Posterior cingulate gyrus (tissue), 11 donors: ENCODE measurements around the gene TRAPPC4.
"Not testable (repeated sequence)": the region's sequence is repeated elsewhere in the genome, so short reads cannot be mapped to it uniquely, and the experiment has no call there.

ENCODE experiments used
- DNase-seq, 10 donors: peaks; one replicate each; pipeline versions ENCODE4 v3.0.0 to v3.0.0-alpha.2; 2020 to 2021; ENCODE audit warnings: mixed read lengths in 3 of 10
- intact Hi-C: fragments of 100-400 bp; cut with DNase I; formaldehyde crosslinking; loops from one replicate; pipeline ENCODE4 v1.15.1; 2023

Gene TRAPPC4

DNA sequence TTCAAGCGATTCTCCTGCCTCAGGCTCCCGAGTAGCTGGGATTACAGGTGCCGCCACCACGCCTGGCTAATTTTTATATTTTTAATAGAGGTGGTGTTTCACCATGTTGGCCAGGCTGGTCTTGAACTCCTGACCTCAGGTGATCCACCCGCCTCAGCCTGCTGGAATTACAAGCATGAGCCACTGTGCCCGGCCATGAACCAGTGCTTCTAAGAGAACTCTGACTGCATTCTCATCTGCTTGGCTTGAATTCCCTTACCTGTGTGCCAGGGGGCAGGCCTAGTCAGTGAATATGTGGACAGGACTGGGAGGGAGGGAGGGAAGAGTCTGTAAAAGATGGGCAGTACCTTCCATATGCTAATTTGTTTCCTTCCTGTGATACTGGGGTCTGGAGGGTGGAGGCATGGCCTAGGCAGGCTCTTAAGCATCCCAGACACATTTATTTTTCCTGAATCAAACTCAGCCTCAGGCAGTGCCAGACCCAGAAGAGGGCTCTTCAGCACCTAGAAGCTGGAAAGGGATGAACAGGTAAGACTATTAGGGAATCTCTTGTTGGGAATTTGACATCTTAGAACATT, 7.0 kb upstream of the TRAPPC4 start:
- intact Hi-C loops: no loop called here

GRCh38 chr11:119012629-119013170, 5.9 kb upstream of the TRAPPC4 start:
- intact Hi-C loops: no loop called here
- DNase-seq: no peak

More for the DNA sequence above, 7.0 kb upstream of the TRAPPC4 start:
- DNase-seq: peak in 1 of 10 donors; percentile 66

- DNase-seq: peak in 1 of 10 donors; percentile 64
- intact Hi-C loops: no loop called here
These were observed 4.2 kb upstream of the TRAPPC4 start for GRCh38 chr11:119014209-119014924.

GRCh38 chr11:119015054-119015611, 3.4 kb upstream of the TRAPPC4 start:
- intact Hi-C loops: loop anchor here (5.0 kb wide), 1 partner anchor 42 kb away; the partner anchor contains the start of gene HYOU1
- DNase-seq: peak in 2 of 10 donors; percentile 73 to 80

DNA sequence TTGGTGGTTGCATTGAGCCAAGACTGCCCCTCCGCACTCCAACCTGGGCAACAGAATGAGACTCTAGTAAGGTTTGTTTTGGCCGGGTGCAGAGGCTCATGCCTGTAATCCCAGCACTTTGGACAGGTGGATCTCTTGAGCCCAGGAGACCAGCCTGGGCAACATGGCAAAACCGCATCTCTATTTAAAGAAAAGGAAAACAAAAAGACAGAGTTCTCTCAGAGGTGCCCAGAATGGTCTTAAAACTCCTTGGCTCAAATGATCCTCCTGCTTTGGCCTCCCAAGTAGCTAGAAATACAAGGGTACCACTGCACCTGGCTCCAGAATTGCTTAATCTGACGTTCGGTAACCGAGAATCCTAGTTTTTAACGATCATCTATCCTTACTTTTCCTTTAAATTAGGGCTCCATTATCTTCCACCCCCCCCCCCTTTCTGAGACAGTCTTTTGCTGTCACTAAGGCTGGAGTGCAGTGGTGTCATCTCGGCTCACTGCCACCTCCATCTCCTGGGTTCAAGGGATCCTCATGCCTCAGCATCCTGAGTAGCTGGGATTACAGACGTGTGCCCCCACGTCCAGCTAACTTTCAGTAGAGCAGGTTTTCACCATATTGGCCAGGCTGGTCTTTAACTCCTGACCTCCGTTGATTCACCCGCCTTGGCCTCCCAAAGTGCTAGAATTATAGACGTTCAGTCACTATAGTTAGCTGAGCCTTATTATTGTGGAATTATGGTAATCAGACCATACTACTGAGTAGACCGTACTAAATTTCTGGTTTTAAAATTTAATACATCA, 2.2 kb upstream of the TRAPPC4 start:
- no peak for DNase-seq
- intact Hi-C loops: loop anchor here (5.0 kb wide), 1 partner anchor 41 kb away; the partner anchor contains the start of gene HYOU1

DNA sequence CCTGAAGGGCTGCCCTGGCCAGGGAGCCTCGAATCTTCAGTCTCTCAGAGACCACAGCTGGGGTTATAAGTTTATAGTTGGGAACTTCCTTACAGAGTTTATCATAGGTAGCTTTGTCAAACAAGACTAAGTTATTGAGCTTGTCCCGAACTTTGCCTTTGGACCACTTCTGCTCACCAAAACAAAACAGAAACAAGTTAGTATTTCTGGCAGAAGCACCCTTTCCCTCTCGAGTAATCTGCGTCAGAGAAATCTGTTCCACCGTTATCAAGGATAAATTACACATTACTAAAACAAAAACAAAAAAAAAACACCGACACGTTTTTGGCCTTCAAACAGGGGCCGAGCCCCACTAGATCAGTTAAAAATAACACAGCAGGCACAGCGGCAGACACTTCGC, 1.2 kb upstream of the TRAPPC4 start:
- not testable (repeated sequence) for DNase-seq
- intact Hi-C loops: loop anchor here (5.0 kb wide), 1 partner anchor 40 kb away; the partner anchor contains the start of gene HYOU1

DNA sequence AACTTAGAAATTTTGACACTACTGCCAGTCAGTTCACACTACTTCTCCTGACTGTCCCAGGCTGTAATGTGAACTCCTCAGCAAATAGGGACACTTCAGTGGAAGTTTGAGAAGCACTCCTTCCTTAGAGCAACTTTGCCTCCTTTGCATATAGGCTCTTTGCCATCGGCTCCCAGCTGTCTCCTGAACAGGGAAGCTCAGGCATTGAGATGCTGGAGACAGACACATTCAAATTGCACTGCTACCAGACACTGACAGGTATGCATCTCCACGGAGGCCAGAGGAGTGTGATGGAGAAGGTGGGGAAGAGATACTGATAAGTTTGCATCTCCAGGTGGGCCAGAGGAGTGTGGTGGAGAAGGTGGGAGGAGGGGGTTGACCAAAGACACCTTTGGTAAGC, 1.4 kb downstream of the TRAPPC4 start:
- intact Hi-C loops: loop anchor here (5.0 kb wide), 1 partner anchor 37 kb away; the partner anchor contains the start of gene HYOU1
- DNase-seq: no peak

- intact Hi-C loops: no loop called here
- no peak for DNase-seq
These were observed 3.1 kb downstream of the TRAPPC4 start for GRCh38 chr11:119021631-119022030.

DNA sequence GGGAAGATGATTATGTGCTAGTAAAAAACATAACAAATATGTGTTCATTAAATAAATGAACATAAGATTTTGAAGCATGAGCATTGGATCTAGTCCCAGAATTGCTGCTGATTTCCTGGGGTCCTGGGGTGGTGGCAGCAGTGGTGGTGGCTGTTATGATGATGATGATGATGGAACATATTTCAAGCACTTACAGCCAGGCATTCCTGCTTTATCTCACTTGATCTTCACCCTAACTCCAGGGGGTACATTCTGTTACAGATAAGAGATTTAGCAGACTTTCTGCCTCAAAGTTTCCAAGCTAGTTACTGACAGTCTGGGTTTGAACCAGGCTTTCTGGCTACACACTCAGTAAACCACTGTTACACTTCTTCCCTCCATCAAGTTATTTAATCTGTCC, 5.2 kb downstream of the TRAPPC4 start:
- peak in 1 of 10 donors; percentile 6 for DNase-seq
- intact Hi-C loops: no loop called here

DNA sequence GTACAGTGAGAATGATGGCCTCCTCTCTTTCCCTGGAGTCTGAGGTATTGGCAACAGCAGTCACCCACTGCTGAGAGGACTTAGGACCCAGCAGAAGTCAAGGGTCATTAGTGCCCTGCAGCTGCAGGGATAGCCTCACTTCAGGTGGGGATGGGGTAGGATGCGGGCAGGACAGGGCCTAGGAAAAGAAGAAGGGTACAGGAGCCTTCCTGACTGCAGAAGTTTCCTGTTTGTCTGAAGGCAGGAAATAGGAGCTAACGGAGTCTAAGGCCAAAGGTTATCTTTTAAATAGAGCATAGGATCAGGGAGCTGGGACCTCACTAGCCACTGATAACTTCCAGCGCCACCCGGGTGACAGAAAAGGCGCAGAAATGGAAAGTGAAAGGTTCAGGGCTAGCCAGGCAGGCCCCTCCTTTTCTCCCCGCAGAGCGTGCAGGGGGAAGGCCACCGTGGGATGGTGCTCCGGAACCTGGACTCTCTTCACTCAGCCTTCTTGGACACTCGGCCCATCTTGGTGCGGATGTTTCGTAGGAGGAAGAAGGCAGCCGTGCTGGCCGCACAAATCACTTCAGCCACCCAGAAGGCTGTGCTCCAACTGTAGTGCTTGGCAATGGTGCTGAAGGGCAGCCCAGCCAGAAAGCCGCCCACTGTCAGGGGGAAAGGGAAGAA, 6.0 kb downstream of the TRAPPC4 start:
- DNase-seq: peak in 3 of 10 donors; percentile 14 to 73 (median 53)
- intact Hi-C loops: no loop called here

DNA sequence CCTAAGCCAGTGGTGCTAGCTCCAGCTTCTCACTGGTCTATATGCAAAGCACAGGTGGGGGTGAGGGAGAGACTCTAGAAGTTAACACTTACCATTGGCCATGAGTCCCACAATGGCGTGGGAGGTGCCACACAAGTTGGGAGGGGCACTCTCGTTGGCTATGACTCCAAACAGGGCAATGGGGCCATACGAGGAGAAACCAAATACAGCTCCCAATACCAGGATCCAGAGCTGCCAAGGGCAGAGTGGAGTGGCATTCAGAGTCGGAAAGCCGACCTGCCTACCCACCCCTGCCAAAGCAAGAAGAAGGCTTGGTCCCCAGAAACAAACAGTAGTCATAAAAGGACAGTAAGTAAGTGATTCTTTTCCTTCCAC, 6.5 kb downstream of the TRAPPC4 start:
- intact Hi-C loops: no loop called here
- peak in 1 of 10 donors; percentile 72 for DNase-seq

DNA sequence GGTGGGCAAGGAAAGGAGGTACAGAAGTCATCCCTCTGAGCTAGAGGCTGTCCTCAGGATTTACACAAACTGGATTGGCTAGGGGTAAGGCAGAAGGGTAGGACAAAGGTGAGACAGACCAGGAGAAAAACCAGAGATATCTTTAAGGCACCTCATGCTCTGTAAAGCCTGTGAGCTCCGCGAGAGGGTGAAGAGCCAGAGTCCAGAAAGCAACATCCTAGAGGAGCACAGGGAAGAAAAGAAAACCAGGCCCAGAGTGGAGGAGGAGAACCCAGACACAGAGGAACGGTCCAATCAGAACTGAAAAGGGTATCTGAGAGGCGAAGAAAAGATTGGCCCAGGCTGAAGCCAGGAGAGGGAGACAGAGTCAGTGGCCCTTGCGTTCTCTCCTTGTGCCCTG, 7.0 kb downstream of the TRAPPC4 start:
- intact Hi-C loops: no loop called here
- no peak for DNase-seq

- intact Hi-C loops: no loop called here
- peak in 1 of 10 donors; percentile 47 for DNase-seq
These were observed 7.6 kb downstream of the TRAPPC4 start for GRCh38 chr11:119025978-119026766.

DNA sequence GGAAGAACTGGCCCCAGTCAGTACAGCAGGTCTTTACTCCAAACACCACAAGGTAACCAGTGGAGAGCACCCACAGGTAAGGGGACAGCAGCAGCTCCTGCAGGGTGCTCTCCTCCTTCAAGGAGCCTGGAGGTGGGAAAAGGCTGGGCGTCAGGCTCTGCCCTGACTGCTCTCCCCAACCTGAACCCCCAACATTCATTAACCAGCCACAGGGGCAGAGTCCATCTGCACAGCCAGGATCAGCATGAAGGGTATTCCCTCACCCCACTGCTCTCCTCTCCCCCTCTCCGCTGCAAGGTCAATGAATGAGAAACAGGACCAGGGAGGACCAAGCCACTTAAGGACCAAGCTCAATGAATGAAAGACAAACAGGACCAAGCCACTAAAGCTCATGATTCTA, 8.4 kb downstream of the TRAPPC4 start:
- intact Hi-C loops: no loop called here
- no peak for DNase-seq

GRCh38 chr11:119027561-119028345, 9.2 kb downstream of the TRAPPC4 start:
- intact Hi-C loops: no loop called here

GRCh38 chr11:119028346-119029068, 9.9 kb downstream of the TRAPPC4 start:
- no peak for DNase-seq

More at GRCh38 chr11:119027561-119028345, 9.2 kb downstream of the TRAPPC4 start:
- peak in 1 of 10 donors; percentile 74 for DNase-seq

DNA sequence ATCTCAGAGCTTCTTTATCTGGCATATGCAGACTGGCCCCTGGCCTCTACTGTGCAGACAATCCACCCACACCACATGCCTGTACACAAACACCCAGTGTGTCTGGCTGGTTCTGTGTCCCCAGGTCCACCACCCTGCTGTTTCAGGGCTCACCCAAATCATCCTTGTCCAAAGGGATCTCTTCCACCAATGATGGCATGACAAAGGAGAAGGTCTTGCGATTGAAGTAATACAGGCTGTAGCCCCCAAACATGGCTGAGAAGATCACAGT, 10.4 kb downstream of the TRAPPC4 start:
- DNase-seq: peak in 1 of 10 donors; percentile 45
- intact Hi-C loops: no loop called here

More at GRCh38 chr11:119028346-119029068, 9.9 kb downstream of the TRAPPC4 start:
- intact Hi-C loops: no loop called here
